Liver (tissue), 3 donors: Measurements from ENCODE around the gene CROCC2.

ENCODE experiments used
- ATF3 ChIP-seq: IDR thresholded peaks from 2 replicates; pipeline ENCODE4 v1.6.1; 2016; ENCODE audit warnings: antibody characterized with exemption
- FOXA1 ChIP-seq: IDR thresholded peaks from 2 replicates; pipeline ENCODE4 v1.6.1; 2016; ENCODE audit warnings: antibody characterized with exemption
- GABPA ChIP-seq, 2 donors: IDR thresholded peaks in 1 of 2; conservative IDR thresholded peaks in 1 of 2; 2 replicates each; pipeline ENCODE4 v1.6.1; 2016; ENCODE audit warnings: antibody characterized with exemption in 2 of 2, mild to moderate bottlenecking in 1 of 2, moderate library complexity in 1 of 2
- JUND ChIP-seq, 2 donors: IDR thresholded peaks; 2 replicates each; pipeline ENCODE4 v1.6.1; 2016; ENCODE audit warnings: antibody characterized with exemption in 2 of 2
- RAD21 ChIP-seq, 2 donors: IDR thresholded peaks; 2 replicates each; pipeline ENCODE4 v1.6.1; 2016; ENCODE audit warnings: antibody characterized with exemption in 2 of 2, mild to moderate bottlenecking in 2 of 2
- RXRA ChIP-seq, 2 donors: IDR thresholded peaks; 2 replicates each; pipeline ENCODE4 v1.6.1; 2017 to 2018; ENCODE audit warnings: antibody characterized with exemption in 2 of 2, mild to moderate bottlenecking in 1 of 2
- SP1 ChIP-seq: IDR thresholded peaks from 2 replicates; pipeline ENCODE4 v1.6.1; 2018; ENCODE audit warnings: antibody characterized with exemption, mild to moderate bottlenecking
- TAF1 ChIP-seq: conservative IDR thresholded peaks from 2 replicates; pipeline ENCODE4 v1.6.1; 2016; ENCODE audit warnings: antibody characterized with exemption, mild to moderate bottlenecking
- YY1 ChIP-seq: IDR thresholded peaks from 2 replicates; pipeline ENCODE4 v1.6.1; 2016; ENCODE audit warnings: antibody characterized with exemption, mild to moderate bottlenecking
- TF ChIP-seq, protein P1 (sequence below): fragments of 150-350 bp; IDR thresholded peaks from 2 replicates; pipeline ENCODE4 v1.5.1; 2017; ENCODE audit warnings: improper control_type of control experiment, low read depth, low read length; ENCODE audit not compliant: missing input control
- TF ChIP-seq, protein P2 (sequence below): IDR thresholded peaks from 2 replicates; pipeline ENCODE4 v1.6.1; 2016; ENCODE audit warnings: antibody characterized with exemption
- TF ChIP-seq, protein P3 (sequence below): IDR thresholded peaks from 2 replicates; pipeline ENCODE4 v1.6.1; 2016; ENCODE audit warnings: antibody characterized with exemption, mild to moderate bottlenecking
- donor health status: healthy.
- donor health status: healthy.

GRCh38 chr2:240878341-240878936 is 27.7 kb upstream of the CROCC2 start:
- TF ChIP-seq RXRA (IDR thresholded peaks at IDR 0.05) (no peak), TAF1 (no peak), JUND (IDR thresholded peaks at IDR 0.05) (no peak), SP1 (no peak), FOXA1 (no peak), ATF3 (no peak), RAD21 (IDR thresholded peaks at IDR 0.05) (no peak), GABPA (IDR thresholded peaks at IDR 0.05 in 1 of 2, conservative IDR thresholded peaks at IDR 0.05 in 1 of 2) (no peak), YY1 (no peak)
- TF ChIP-seq, protein P1, sequence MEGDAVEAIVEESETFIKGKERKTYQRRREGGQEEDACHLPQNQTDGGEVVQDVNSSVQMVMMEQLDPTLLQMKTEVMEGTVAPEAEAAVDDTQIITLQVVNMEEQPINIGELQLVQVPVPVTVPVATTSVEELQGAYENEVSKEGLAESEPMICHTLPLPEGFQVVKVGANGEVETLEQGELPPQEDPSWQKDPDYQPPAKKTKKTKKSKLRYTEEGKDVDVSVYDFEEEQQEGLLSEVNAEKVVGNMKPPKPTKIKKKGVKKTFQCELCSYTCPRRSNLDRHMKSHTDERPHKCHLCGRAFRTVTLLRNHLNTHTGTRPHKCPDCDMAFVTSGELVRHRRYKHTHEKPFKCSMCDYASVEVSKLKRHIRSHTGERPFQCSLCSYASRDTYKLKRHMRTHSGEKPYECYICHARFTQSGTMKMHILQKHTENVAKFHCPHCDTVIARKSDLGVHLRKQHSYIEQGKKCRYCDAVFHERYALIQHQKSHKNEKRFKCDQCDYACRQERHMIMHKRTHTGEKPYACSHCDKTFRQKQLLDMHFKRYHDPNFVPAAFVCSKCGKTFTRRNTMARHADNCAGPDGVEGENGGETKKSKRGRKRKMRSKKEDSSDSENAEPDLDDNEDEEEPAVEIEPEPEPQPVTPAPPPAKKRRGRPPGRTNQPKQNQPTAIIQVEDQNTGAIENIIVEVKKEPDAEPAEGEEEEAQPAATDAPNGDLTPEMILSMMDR, result no peak
- TF ChIP-seq, protein P2, sequence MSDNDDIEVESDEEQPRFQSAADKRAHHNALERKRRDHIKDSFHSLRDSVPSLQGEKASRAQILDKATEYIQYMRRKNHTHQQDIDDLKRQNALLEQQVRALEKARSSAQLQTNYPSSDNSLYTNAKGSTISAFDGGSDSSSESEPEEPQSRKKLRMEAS, result no peak
- TF ChIP-seq, protein P3, sequence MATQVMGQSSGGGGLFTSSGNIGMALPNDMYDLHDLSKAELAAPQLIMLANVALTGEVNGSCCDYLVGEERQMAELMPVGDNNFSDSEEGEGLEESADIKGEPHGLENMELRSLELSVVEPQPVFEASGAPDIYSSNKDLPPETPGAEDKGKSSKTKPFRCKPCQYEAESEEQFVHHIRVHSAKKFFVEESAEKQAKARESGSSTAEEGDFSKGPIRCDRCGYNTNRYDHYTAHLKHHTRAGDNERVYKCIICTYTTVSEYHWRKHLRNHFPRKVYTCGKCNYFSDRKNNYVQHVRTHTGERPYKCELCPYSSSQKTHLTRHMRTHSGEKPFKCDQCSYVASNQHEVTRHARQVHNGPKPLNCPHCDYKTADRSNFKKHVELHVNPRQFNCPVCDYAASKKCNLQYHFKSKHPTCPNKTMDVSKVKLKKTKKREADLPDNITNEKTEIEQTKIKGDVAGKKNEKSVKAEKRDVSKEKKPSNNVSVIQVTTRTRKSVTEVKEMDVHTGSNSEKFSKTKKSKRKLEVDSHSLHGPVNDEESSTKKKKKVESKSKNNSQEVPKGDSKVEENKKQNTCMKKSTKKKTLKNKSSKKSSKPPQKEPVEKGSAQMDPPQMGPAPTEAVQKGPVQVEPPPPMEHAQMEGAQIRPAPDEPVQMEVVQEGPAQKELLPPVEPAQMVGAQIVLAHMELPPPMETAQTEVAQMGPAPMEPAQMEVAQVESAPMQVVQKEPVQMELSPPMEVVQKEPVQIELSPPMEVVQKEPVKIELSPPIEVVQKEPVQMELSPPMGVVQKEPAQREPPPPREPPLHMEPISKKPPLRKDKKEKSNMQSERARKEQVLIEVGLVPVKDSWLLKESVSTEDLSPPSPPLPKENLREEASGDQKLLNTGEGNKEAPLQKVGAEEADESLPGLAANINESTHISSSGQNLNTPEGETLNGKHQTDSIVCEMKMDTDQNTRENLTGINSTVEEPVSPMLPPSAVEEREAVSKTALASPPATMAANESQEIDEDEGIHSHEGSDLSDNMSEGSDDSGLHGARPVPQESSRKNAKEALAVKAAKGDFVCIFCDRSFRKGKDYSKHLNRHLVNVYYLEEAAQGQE, result no peak
